Measurements from ENCODE around the gene DAGLB.

- peak; percentile 99 for TF ChIP-seq CTCF (conservative IDR thresholded peaks at IDR 0.05; ENCODE audit: low read depth, low read length)
- TF ChIP-seq EZH2 (IDR thresholded peaks at IDR 0.05; ENCODE audit: borderline replicate concordance, low read depth, low read length, poor library complexity, severe bottlenecking), result no peak
These were observed 12.0 kb downstream of the DAGLB start for GRCh38 chr7:6435486-6436384.

All from A673 (cell line).